HG03108 (cell line): ENCODE measurements around the gene ZNF134.

Experiments
- ATAC-seq: cut with Tn5 transposase; IDR thresholded peaks from one replicate; pipeline ENCODE4 v1.9.1; 2021; ENCODE audit warnings: moderate library complexity; ENCODE audit not compliant: unreplicated experiment

Gene ZNF134

GRCh38 chr19:57637379-57637778 is 23.3 kb downstream of the ZNF134 start:
- ATAC-seq: no peak

- no peak for ATAC-seq
Measured at GRCh38 chr19:57641715-57642234, 27.7 kb downstream of the ZNF134 start.

GRCh38 chr19:57642396-57643046 is 28.5 kb downstream of the ZNF134 start:
- ATAC-seq: no peak

DNA sequence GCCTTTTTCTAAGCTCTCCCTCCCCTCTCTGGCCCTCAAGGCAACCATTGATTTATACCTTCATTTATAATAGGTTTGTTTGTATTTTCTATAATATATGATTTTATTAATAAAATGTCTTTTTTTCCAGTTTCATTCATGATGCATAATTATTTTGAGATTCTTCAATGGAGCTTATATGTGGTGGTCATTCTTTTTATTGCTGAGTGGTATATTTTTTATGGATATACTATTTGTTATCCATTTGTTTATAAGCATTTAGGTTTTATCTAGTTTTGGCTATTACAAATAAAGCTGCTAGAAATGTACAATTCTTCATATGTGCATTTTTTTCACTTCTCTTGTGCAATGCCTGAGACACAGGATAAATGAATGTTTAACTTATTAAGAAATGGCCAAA is 29.7 kb downstream of the ZNF134 start:
- ATAC-seq: no peak

DNA sequence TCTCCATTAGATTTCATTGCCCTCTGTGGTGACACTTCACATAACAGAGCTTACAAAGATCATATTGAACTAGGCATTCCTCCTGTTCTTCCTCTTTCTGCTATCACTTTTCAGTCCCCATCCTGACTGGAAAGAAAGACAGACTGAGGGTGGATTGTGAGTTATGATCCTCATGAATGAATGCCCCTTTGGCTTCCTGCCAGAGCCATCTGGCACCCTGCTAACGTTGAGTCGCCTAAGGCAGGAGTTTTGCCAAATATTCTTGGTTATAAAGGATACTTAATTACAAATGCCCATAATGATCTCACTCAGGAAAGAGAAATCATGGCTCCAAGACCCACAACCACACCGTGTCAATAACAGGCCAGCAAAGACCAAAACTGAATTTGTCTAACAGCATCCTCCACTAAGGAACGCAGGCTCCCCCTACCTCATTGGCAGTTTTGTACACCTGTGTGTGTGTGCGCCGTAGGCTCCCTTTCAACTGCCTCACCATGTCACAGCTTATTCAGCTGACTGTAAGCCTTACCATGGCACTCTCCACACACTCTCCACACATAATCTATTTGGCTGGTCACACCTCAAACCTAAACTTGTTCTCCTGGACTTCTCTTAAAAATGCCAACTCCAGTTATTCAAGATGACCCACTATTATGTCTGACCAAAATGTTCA is 34.4 kb downstream of the ZNF134 start:
- ATAC-seq: no peak

- no peak for ATAC-seq
Measured at GRCh38 chr19:57651654-57651996, 37.6 kb downstream of the ZNF134 start.

DNA sequence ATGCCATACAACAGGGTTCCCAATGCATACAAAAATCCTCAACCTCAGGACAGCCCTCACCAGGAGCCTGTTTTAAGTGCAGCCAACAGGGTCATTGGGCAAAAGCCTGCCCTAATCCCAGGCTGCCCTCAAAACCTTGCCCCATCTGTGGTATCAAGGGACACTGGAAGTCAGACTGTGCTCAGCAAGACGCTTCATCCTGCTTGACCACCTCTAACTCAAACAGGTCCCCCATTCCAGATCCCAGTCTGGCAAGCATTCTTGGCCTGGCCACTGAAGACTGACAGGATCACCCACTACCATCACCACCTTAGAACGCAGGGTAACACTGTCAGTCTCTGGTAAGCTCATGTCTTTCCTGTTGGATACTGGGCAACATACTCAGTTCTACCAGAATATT is 39.6 kb downstream of the ZNF134 start:
- no peak for ATAC-seq

- no peak for ATAC-seq
Measured at GRCh38 chr19:57655443-57655842, 41.4 kb downstream of the ZNF134 start.

- ATAC-seq: no peak
Measured at GRCh38 chr19:57656346-57656745, 42.3 kb downstream of the ZNF134 start.

- no peak for ATAC-seq
Measured at GRCh38 chr19:57664269-57665127, 50.5 kb downstream of the ZNF134 start.

DNA sequence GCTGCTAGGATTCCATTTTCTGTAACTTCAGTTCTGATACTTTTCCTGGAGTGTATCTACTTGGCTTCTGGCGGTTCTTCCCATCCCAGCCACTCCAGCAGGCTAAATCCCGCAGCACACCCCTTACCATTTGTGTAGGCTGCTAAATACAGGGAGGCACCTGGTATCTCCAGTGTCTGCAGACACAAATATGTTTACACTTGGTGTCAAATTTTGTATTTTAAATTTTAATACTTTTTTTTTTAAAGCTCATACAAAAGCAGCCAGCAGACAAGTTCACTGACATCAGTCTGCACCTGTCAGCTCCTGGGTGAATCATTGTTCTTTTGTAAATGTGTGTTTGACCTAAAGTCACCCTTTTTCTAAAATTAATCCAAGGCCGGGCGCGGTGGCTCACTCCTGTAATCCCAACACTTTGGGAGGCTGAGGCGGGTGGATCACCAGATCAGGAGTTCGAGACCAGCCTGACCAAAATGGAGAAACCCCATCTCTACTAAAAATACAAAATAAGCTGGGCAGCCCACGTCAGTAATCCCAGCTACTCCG is 51.3 kb downstream of the ZNF134 start:
- ATAC-seq: no peak

DNA sequence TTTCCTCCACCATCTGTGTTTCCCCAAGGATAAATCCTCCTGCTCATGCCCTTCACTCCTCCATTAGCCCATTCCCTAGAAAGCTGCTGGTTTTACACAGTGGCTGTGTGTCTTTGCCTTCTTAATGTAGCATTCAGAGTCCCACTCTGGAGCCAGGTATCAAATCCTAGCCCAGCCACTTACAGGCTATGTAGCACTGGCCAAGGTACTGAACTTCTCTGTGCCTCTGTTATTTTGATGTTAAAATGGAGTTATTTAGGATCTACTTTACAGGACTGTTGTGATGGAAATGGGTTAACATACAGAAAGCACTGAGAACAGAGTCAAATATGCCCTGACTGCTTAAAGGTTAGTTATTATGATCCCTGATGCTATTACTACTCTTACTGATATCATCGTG is 53.2 kb downstream of the ZNF134 start:
- ATAC-seq: no peak

DNA sequence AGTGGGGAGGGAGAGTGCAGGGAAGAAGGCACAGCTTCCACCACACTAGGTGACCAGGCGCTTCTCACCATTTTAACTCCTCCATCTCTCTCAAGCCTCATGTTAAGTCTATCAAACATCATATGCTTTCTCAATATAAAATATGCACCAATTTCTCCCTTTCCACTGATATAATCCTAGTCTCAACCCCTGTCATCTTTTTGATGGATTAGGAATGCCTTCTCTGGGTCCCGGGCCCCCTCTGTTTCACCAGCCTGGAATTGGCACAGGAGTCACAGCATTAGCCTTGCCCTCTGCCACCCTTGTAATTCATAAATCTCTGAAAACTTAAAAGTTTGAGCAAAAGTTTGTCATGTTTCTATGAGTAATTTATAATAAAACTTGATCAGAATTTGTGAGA is 54.6 kb downstream of the ZNF134 start, which contains the start of gene ZSCAN4:
Gene ZSCAN4, plus strand, starts transcription at position 301 of the 400 bp plus-strand sequence. CDS start 7,211 bp downstream, outside the sequence.
- ATAC-seq: no peak

- ATAC-seq: no peak
Measured at GRCh38 chr19:57671124-57671895, 57.3 kb downstream of the ZNF134 start.

- ATAC-seq: no peak
Measured at GRCh38 chr19:57672466-57672865, 58.4 kb downstream of the ZNF134 start.
